Measurements from ENCODE around the gene TMPRSS11D.

DNA sequence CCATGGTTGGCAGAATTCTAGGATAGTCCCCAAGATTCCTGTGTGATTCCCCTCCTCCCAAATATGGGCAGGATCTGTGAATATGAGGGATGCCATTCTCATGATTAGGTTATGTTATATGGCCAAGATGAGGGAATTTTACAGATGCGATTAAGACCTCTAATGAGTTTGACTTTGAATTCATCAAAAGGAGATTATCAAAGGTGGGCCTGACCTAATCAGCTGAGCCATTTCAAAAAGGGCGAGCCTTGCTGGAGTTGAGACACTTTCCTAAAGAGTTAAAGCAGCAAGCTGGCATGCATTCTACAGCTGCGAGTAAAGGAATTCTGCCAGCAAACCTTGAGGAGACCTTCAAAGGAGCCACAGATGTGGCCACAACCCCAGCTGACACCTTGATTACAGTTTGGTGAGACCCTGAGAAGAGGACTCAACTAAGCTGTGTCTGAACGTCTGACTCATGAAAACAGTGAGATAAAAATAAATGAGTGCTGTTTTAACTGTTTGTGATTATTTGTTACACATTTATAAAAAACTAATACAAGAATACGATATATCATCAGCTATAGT lies 31.7 kb upstream of the TMPRSS11D start:
- TF ChIP-seq EZH2 (IDR thresholded peaks at IDR 0.05; ENCODE audit: low read length, unreplicated experiment) = no peak
- TF ChIP-seq, protein P1, sequence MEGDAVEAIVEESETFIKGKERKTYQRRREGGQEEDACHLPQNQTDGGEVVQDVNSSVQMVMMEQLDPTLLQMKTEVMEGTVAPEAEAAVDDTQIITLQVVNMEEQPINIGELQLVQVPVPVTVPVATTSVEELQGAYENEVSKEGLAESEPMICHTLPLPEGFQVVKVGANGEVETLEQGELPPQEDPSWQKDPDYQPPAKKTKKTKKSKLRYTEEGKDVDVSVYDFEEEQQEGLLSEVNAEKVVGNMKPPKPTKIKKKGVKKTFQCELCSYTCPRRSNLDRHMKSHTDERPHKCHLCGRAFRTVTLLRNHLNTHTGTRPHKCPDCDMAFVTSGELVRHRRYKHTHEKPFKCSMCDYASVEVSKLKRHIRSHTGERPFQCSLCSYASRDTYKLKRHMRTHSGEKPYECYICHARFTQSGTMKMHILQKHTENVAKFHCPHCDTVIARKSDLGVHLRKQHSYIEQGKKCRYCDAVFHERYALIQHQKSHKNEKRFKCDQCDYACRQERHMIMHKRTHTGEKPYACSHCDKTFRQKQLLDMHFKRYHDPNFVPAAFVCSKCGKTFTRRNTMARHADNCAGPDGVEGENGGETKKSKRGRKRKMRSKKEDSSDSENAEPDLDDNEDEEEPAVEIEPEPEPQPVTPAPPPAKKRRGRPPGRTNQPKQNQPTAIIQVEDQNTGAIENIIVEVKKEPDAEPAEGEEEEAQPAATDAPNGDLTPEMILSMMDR (conservative IDR thresholded peaks at IDR 0.05; ENCODE audit: low read depth, low read length) = no peak
- TF ChIP-seq EZH2phosphoT487 (IDR thresholded peaks at IDR 0.05; ENCODE audit: borderline replicate concordance, low read length) = no peak
